ENCODE measurements around the gene ZNF345.

ZNF345 gene

GRCh38 chr19:36918090-36918489, 67.4 kb downstream of the ZNF345 start:
- no peak for DNase-seq
